WTC11 (cell line): Measurements from ENCODE around the gene ERMAP.

Experiments
- CREB1 ChIP-seq: sonication (generic); formaldehyde crosslinking; IDR thresholded peaks from 2 replicates; pipeline ENCODE4 v1.8.0; 2023; ENCODE audit warnings: mild to moderate bottlenecking, missing genetic modification reagents
- E2F4 ChIP-seq: sonication (generic); formaldehyde crosslinking; IDR thresholded peaks from 2 replicates; pipeline ENCODE4 v1.8.1; 2022; ENCODE audit warnings: low read depth, mild to moderate bottlenecking, moderate library complexity, missing genetic modification reagents, borderline replicate concordance
- EMX1 ChIP-seq: fragments of 250-450 bp; sonication (Bioruptor Pico); IDR thresholded peaks from 2 replicates; pipeline ENCODE4 v1.8.0; 2021; ENCODE audit warnings: mild to moderate bottlenecking
- FOXP1 ChIP-seq: sonication (generic); formaldehyde crosslinking; IDR thresholded peaks from 2 replicates; pipeline ENCODE4 v1.8.0; 2022; ENCODE audit warnings: missing genetic modification reagents, mild to moderate bottlenecking, moderate library complexity, borderline replicate concordance
- GABPB1 ChIP-seq: sonication (generic); formaldehyde crosslinking; IDR thresholded peaks from 2 replicates; pipeline ENCODE4 v1.8.1; 2023; ENCODE audit warnings: mild to moderate bottlenecking, missing genetic modification reagents
- HMGA2 ChIP-seq: fragments of 250-450 bp; sonication (Bioruptor Pico); IDR thresholded peaks from 2 replicates; pipeline ENCODE4 v1.4.0; 2021; ENCODE audit warnings: mild to moderate bottlenecking, moderate library complexity
- RELA ChIP-seq: sonication (generic); formaldehyde crosslinking; IDR thresholded peaks from 2 replicates; pipeline ENCODE4 v1.8.1; 2022; ENCODE audit warnings: missing genetic modification reagents, mild to moderate bottlenecking, borderline replicate concordance
- SMAD4 ChIP-seq: sonication (generic); formaldehyde crosslinking; IDR thresholded peaks from 2 replicates; pipeline ENCODE4 v1.8.0; 2022; ENCODE audit warnings: mild to moderate bottlenecking, missing genetic modification reagents
- USF1 ChIP-seq: sonication (generic); formaldehyde crosslinking; IDR thresholded peaks from 2 replicates; pipeline ENCODE4 v1.8.0; 2022; ENCODE audit warnings: mild to moderate bottlenecking, missing genetic modification reagents
- ZNF138 ChIP-seq: sonication (generic); formaldehyde crosslinking; conservative IDR thresholded peaks from 2 replicates; pipeline ENCODE4 v1.8.1; 2022; ENCODE audit warnings: mild to moderate bottlenecking, moderate library complexity, missing genetic modification reagents
- TF ChIP-seq, protein P1 (sequence below): fragments of 200-600 bp; IDR thresholded peaks from 2 replicates; pipeline ENCODE4 v1.8.0; 2022; ENCODE audit warnings: antibody characterized with exemption

GRCh38 chr1:42821690-42822089 is 4.8 kb downstream of the ERMAP start:
- TF ChIP-seq E2F4 (no peak), ZNF138 (CRISPR knock-in tag) (no peak), FOXP1 (CRISPR knock-in tag) (no peak), USF1 (no peak), EMX1 (CRISPR knock-in tag) (no peak), SMAD4 (no peak), HMGA2 (no peak), CREB1 (no peak), GABPB1 (CRISPR knock-in tag) (no peak), RELA (CRISPR knock-in tag) (no peak)
- TF ChIP-seq, protein P1, sequence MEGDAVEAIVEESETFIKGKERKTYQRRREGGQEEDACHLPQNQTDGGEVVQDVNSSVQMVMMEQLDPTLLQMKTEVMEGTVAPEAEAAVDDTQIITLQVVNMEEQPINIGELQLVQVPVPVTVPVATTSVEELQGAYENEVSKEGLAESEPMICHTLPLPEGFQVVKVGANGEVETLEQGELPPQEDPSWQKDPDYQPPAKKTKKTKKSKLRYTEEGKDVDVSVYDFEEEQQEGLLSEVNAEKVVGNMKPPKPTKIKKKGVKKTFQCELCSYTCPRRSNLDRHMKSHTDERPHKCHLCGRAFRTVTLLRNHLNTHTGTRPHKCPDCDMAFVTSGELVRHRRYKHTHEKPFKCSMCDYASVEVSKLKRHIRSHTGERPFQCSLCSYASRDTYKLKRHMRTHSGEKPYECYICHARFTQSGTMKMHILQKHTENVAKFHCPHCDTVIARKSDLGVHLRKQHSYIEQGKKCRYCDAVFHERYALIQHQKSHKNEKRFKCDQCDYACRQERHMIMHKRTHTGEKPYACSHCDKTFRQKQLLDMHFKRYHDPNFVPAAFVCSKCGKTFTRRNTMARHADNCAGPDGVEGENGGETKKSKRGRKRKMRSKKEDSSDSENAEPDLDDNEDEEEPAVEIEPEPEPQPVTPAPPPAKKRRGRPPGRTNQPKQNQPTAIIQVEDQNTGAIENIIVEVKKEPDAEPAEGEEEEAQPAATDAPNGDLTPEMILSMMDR: no peak
